LoVo (cell line): Measurements from ENCODE around the gene GLI1.
"Not testable (repeated sequence)": the region's sequence is repeated elsewhere in the genome, so short reads cannot be mapped to it uniquely, and the experiment has no call there.

Source experiments
- DNase-seq: peaks from one replicate; pipeline ENCODE4 v3.0.0-alpha.2; 2016; ENCODE audit warnings: low spot score

GLI1 gene

DNA sequence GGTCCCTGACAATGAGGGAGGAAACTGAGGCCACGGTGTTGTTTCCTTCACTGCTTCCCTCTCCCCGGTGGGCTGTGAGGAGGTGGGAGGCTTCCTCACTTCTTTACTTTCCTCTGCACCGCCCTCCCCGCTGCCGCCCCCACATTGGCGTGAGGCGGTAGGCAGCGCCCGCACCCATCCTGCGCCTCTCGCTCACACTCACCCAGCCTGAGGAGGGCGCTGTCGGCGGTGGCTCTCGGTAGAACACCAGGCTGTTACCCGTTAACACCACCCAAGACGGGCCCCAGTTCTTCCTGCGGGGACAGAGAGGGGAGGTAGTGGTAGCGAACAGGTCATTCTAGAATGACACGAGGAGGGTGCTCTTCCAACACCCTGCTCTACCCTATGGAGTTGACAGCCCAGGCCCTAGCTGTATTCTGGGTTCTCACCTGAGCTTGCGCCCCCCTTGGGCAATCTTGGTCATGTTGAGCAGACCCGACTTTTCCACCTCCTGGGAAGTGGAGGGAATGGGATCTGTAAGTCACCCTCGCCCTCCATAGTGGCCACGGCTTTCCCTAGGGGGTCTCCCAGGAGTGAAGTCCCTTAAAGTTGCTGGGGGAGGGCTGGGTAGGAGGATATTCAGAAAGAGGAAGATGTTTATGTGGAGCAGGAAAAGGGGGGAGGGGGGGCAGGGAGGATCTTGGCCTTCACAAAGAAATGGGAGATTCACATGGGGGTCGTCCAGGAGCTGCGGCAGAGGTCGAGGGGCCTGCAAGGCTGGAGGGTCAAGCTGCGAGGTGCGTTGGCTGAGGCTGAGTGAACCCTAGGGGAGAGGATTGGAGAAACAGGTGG, 16.8 kb downstream of the GLI1 start:
- DNase-seq = no peak

DNA sequence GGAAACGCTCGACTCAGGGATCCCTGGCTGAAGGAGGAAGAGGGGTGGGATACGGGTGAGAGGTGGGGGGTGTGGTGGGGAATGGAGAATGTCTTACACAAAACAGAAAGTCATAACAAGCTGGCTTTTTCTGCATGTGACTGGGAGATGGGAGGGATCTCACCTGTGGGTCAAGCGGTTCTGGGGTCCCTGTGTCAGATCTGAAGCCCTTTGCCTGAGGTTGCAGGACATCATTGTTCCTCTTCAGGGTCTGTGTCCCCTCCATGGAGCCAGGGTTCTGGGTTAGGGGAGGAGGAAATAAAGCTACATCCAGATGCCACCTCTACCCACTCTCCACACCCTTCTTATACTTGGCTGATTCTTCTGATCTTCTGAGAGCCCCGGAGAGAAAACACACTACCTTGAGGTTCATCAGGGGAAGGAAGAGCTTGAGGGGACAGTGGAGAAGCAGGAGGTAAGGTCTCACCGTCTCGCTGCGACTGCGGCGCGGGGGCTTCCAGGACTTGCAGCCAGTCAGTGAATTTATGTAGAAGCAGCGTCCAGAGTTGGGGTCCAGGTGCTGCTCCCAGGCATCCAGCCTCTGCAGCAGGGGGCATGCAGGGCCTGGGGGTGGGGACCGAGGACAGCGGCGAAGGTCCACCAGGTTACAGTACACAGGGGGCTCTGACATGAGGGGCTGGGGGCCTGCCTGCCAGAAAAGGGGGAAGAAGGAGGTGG, 17.6 kb downstream of the GLI1 start:
- no peak for DNase-seq

- no peak for DNase-seq
Observed at GRCh38 chr12:57477710-57478681, 18.4 kb downstream of the GLI1 start.

GRCh38 chr12:57479043-57479375, 19.4 kb downstream of the GLI1 start:
- no peak for DNase-seq

DNA sequence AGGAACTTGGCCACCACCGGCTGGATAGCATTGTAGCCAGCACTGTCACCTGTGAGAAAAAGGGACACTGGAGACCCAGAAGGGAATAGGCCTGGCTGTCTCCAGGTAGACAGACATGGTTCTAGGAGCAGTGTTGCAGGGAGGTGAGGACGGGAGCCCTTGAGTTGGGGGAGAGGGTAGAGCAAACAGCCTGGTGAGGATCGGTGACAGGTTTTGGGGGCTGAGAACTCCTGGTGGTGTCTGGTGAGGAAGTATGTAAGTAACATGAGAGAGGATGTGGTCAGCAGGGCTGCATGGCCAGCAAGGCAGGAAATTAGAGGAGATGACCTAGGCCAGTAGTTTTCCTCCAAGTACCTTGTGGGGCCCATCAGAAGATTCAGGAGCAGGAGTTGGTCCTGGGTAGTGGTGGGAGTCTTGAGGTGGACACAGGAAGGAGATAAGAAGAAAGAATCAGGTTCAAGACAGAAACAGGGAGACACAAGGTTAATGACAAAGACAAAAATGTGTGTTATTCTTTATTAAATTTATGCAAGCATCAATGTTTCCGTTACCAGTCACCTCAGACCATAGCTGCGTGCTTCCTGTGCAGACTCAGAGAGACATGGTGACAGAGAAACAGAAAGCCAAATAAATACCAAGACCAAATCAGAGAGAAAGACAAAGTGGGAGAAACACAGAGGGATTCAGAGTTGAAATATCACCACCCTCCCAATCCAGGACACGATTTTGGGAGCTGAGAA, 20.0 kb downstream of the GLI1 start, which contains the start of gene ARHGAP9:
ARHGAP9 (minus strand) TSS at position 491 of the 740 bp plus-strand sequence; CDS start at position 31, 460 bp downstream.
- DNase-seq = no peak

- no peak for DNase-seq
Observed at GRCh38 chr12:57481671-57482070, 22.1 kb downstream of the GLI1 start.

GRCh38 chr12:57483466-57483865, 23.9 kb downstream of the GLI1 start:
- DNase-seq = no peak

- DNase-seq = no peak
Observed at GRCh38 chr12:57485695-57486094, 26.1 kb downstream of the GLI1 start.

DNA sequence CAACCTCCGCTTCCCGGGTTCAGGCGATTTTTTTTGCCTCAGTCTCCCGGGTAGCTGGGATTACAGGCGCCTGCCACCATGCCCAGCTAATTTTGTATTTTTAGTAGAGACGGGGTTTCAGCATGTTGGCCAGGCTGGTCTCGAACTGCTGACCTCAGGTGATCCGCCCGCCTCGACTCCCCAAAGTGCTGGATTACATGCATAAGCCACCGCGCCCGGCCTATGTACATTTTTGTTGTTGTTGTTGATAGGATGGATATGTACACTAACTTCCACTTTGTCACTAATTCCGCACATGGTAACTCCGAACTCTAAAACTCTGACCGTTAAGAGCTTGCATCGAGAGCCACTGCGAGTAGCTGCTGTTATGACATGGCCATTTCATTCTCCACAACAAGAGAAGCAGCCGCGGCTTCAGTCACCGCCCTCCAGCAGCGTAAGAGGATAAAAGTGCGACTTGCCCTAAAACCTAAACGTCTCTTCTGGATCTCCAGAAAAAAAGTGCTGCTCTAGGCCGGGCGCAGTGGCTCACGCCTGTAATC, 27.5 kb downstream of the GLI1 start:
- no peak for DNase-seq

DNA sequence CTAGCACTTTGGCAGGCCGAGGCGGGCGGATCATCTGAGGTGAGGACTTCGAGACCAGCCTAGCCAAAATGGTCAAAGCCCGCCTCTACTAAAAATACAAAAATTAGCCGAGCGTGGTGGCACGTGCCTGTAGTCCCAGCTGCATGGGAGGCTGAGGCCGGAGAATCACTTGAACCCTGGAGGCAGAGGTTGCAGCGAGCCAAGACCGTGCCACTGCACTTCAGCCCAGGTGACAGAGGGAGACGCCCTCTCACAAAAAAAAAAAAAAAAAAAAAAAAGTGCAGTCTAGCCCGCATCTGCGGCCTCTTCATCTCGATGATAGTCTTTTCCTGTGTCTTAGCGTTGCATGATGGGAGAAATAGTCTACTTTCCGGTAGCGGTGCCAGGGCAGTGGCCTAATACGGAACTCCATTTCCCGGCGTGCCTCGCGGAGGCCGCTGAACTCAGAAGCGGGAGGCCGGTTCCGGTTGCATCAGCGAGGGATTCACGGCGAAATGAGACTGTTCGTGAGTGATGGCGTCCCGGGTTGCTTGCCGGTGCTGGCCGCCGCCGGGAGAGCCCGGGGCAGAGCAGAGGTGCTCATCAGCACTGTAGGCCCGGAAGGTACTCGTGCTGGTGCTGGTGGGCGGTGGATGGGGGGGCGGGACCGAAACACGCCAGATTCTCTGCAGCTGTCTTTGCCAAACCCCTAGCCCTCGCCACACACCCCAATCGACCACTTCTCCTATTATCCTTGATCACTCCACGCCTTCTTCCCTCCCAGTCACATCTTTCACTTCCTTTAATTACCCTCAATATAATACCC, 28.2 kb downstream of the GLI1 start, which contains the start of gene MARS1:
MARS1 (plus strand) TSS at position 472 of the 805 bp plus-strand sequence; CDS start at position 495, 23 bp downstream.
- peak; percentile 99 for DNase-seq

- no peak for DNase-seq
Observed at GRCh38 chr12:57488402-57489156, 29.0 kb downstream of the GLI1 start.

GRCh38 chr12:57489157-57489641, 29.6 kb downstream of the GLI1 start:
- no peak for DNase-seq

DNA sequence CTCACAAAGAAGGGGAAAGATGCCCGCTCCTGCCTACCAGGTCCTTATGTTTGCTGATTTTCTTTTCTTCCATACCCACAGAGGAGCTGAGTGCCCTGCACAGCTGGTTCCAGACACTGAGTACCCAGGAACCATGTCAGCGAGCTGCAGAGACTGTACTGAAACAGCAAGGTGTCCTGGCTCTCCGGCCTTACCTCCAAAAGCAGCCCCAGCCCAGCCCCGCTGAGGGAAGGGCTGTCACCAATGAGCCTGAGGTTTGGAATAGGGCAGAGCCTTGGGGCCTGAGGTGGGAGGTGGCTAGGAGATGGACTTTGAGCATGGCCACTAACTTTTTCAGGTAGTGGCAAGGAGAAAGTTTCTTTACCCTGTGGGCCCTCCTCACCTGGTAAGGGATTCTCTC, 30.5 kb downstream of the GLI1 start:
- DNase-seq = no peak

GRCh38 chr12:57491393-57492280, 32.1 kb downstream of the GLI1 start:
- no peak for DNase-seq

DNA sequence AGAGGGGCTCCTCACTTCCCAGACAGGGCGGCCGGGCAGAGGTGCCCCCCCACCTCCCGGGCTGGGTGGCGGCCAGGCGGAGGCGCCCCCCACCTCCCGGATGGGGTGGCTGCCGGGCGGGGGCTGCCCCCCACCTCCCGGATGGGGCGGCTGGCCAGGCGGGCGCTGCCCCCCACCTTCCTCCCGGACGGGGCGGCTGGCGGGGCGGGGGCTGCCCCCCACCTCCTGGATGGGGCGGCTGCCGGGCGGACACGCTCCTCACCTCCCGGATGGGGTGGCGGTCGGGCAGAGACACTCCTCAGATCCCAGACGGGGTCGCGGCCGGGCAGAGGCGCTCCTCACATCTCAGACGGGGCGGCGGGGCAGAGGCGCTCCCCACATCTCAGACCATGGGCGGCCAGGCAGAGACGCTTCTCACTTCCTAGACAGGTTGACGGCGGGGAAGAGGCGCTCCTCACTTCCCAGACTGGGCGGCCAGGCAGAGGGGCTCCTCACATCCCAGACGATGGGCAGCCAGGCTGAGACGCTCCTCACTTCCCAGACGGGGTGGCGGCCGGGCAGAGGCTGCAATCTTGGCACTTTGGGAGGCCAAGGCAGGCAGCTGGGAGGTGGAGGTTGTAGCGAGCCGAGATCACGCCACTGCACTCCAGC, 35.6 kb downstream of the GLI1 start:
- DNase-seq = not testable (repeated sequence)

DNA sequence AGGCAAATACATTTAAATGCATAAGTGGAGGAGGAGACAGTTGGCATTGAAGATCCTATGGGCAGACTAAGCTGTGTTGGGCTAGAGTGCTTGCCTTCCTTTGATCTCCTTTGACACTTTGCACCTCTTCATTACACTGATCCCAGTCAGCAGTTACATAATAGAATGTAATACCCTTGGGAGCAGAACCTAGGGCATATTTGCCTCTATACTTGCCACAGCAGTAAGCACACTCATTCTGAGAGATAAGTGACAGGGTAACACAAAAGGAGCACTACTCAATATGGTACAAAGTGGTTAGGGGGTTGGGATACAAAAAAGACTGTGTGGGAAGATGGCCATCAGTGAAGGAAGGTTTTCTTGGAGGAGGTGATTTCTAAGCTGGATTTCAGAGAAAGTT, 37.2 kb downstream of the GLI1 start:
- DNase-seq = no peak

DNA sequence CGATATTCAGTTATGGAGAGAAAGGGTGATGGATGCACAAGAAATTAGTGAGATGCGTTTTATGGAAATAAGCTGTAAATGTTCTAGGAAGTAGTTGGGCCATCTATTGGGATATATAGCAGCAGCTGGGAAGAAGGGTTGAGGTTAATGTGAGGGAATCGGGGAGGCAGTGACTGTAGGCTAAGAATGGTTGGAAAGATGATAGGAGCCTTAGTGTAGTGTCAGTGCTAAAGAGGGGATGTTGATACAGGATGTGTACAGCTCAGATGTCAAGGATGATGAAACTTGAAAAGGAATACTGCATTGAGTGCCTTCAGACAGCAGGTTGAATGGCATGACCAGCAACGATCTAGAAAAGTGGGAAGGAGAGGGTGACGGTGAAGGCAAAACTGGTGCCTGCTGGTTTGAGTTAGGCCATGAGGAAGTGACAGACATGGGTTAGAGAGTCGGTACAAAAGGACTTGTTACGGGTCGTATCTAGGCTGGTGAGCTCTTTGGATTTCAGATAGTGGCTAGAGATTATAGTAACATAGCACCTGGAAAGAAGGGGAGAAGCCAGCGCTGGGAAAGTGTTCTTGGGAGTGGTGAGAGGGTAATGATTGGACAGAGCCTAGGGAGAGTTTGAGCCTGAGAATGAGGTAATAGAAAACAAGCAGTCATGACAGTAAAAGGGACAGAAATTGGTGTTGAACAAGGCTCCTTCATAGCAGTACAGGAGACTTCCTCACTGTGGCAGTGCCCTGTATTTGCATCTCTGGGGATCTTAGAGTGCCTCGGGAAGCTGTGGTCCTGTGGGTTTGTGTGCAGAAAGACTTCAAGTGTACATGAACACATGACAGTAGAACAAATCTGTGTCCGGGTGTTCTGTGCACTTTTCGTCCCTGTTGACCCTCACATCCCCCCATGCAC, 37.9 kb downstream of the GLI1 start:
- no peak for DNase-seq
